Naive thymus-derived CD4-positive, alpha-beta T cell (primary cell): Measurements from ENCODE around the gene STK36. TPM values are rescaled to one million over a fixed set of nuclear protein-coding genes. Genes with fewer than 3 reads are reported as not detected.

Source experiments
- ATAC-seq: fragments of 150-1000 bp; cut with Tn5 transposase; 2 replicates; pipeline ENCODE4 v1.10.0; 2021; ENCODE audit warnings: mild to moderate bottlenecking, moderate library complexity
- CTCF ChIA-PET: fragments of 350-600 bp; sonication (Branson Sonifier 250); formaldehyde crosslinking; loops from one replicate; lab custom pipeline; 2021; ENCODE audit warnings: antibody characterized with exemption; lab: Charles Lee
- POLR2A ChIA-PET: fragments of 350-600 bp; sonication (Branson Sonifier 250); formaldehyde crosslinking; loops from one replicate; lab custom pipeline; 2021; ENCODE audit warnings: antibody characterized with exemption, inconsistent platforms; lab: Charles Lee
- DNase-seq, 9 donors: peaks; one replicate each; pipeline versions ENCODE4 v3.0.0 to v3.0.0-alpha.2; 2020 to 2022; ENCODE audit warnings: mixed read lengths in 1 of 9
- H3K27ac ChIP-seq: one replicate; pipeline ENCODE4 v1.7.0; 2013; ENCODE audit warnings: mild to moderate bottlenecking, low read depth, low read length, moderate library complexity
- H3K27me3 ChIP-seq, 2 donors: one replicate each; pipeline ENCODE4 v1.7.0; 2013; ENCODE audit warnings: low read length in 2 of 2, mild to moderate bottlenecking in 2 of 2, moderate library complexity in 2 of 2; ENCODE audit not compliant: control insufficient read depth in 2 of 2, insufficient read depth in 2 of 2
- H3K36me3 ChIP-seq, 3 experiments: 1 replicate in 2 of 3; 2 replicates in 1 of 3; pipeline ENCODE4 v1.7.0; 2013; ENCODE audit warnings: low read length in 3 of 3, mild to moderate bottlenecking in 3 of 3, moderate library complexity in 1 of 3; ENCODE audit not compliant: insufficient read depth in 3 of 3, control insufficient read depth in 2 of 3
- H3K4me1 ChIP-seq, 2 donors: one replicate each; pipeline ENCODE4 v1.7.0; 2013; ENCODE audit warnings: low read length in 2 of 2, mild to moderate bottlenecking in 2 of 2, moderate library complexity in 1 of 2; ENCODE audit not compliant: control insufficient read depth in 2 of 2, insufficient read depth in 2 of 2
- H3K4me3 ChIP-seq: 2 replicates; pipeline ENCODE4 v1.7.0; 2013; ENCODE audit warnings: mild to moderate bottlenecking, low read length
- H3K9me3 ChIP-seq, 3 experiments: 1 replicate in 2 of 3; 2 replicates in 1 of 3; pipeline ENCODE4 v1.7.0; 2013; ENCODE audit warnings: low read length in 3 of 3; ENCODE audit not compliant: control insufficient read depth in 2 of 3
- H3K27ac Mint-ChIP-seq, 9 donors: one replicate each; pipeline ENCODE4 v1.8.0; 2020 to 2022; ENCODE audit warnings: mixed read lengths in 9 of 9, mild to moderate bottlenecking in 8 of 9, moderate library complexity in 5 of 9, inconsistent platforms in 2 of 9
- H3K27me3 Mint-ChIP-seq, 5 donors: one replicate each; pipeline ENCODE4 v1.8.0; 2021 to 2022; ENCODE audit warnings: mixed read lengths in 5 of 5, mild to moderate bottlenecking in 1 of 5
- H3K36me3 Mint-ChIP-seq, 5 donors: one replicate each; pipeline ENCODE4 v1.8.0; 2020 to 2022; ENCODE audit warnings: mixed read lengths in 5 of 5, mild to moderate bottlenecking in 3 of 5, inconsistent platforms in 1 of 5
- H3K4me1 Mint-ChIP-seq, 7 donors: one replicate each; pipeline ENCODE4 v1.8.0; 2020 to 2022; ENCODE audit warnings: mixed read lengths in 7 of 7, mild to moderate bottlenecking in 3 of 7, inconsistent platforms in 1 of 7
- H3K4me3 Mint-ChIP-seq, 10 donors: one replicate each; pipeline ENCODE4 v1.8.0; 2020 to 2022; ENCODE audit warnings: mild to moderate bottlenecking in 10 of 10, mixed read lengths in 10 of 10, moderate library complexity in 6 of 10, inconsistent platforms in 2 of 10
- H3K9me3 Mint-ChIP-seq, 11 donors: one replicate each; pipeline ENCODE4 v1.8.0; 2020 to 2022; ENCODE audit warnings: mixed read lengths in 11 of 11, mild to moderate bottlenecking in 4 of 11, inconsistent platforms in 1 of 11, moderate library complexity in 1 of 11
- intact Hi-C, 2 donors: fragments of 100-400 bp; cut with micrococcal nuclease; formaldehyde crosslinking; loops; one replicate each; pipeline ENCODE4 v1.15.1; 2023
- polyA plus RNA-seq, 2 donors: library from polyadenylated mRNA; unstranded; fragments of 300-500 nt; fragmentation: Illumina TruSeq; gene quantifications; one replicate each; pipeline ENCODE4 v1.2.3, GENCODE V29; 2021
- total RNA-seq, 6 experiments: library from RNA in 5 of 6; stranded (reverse) in 5 of 6; gene quantifications; 1 replicate in 5 of 6; 2 replicates in 1 of 6; pipeline ENCODE4 v1.2.3 and lab custom pipeline; 2021 to 2026

STK36 gene
- total and polyA plus RNA-seq, 7 experiments from 2014 or later, result 2.6 to 28.1 (median 19.0) TPM

GRCh38 chr2:218698885-218699284 is 27.0 kb downstream of the STK36 start:
- H3K4me3 Mint-ChIP-seq, result no peak overlapping the region
- Histone ChIP-seq H3K9me3 (no peaks in the 10 kb centered on the region), H3K4me3 (no peak overlapping the region), H3K27ac (no peak overlapping the region), H3K36me3 (peaks cover 0 to 13% (median 0%) of the 10 kb centered on the region in 3 experiments), H3K4me1 (no peaks in the 10 kb centered on the region), H3K27me3 (no peaks in the 10 kb centered on the region)
- H3K36me3 Mint-ChIP-seq, result peaks cover 0 to 17% (median 9%) of the 10 kb centered on the region in 5 donors
- no peaks in the 10 kb centered on the region for H3K4me1 Mint-ChIP-seq
- POLR2A ChIA-PET, result no interaction called here
- H3K27ac Mint-ChIP-seq, result no peak overlapping the region
- no peaks in the 10 kb centered on the region for H3K27me3 Mint-ChIP-seq
- no peaks in the 10 kb centered on the region for H3K9me3 Mint-ChIP-seq
- ATAC-seq (no peak), DNase-seq (no peak)
- CTCF ChIA-PET, result no interaction called here
- intact Hi-C loops, result no loop called here

- intact Hi-C loops, result no loop called here
- Mint-ChIP-seq H3K4me3 (no peak overlapping the region), H3K4me1 (no peaks in the 10 kb centered on the region), H3K36me3 (peaks cover 0 to 10% (median 9%) of the 10 kb centered on the region in 5 donors), H3K9me3 (no peaks in the 10 kb centered on the region), H3K27ac (no peak overlapping the region), H3K27me3 (peaks cover 0 to 9% (median 0%) of the 10 kb centered on the region in 5 donors)
- Histone ChIP-seq H3K4me1 (no peaks in the 10 kb centered on the region), H3K27me3 (no peaks in the 10 kb centered on the region), H3K36me3 (peaks cover 0 to 11% (median 0%) of the 10 kb centered on the region in 3 experiments), H3K27ac (no peak overlapping the region), H3K9me3 (no peaks in the 10 kb centered on the region), H3K4me3 (no peak overlapping the region)
- CTCF ChIA-PET, result no interaction called here
- POLR2A ChIA-PET, result no interaction called here
- DNase-seq (no peak), ATAC-seq (no peak)
Observed at GRCh38 chr2:218701806-218702205, 29.9 kb downstream of the STK36 start.

GRCh38 chr2:218703341-218703740 is 31.5 kb downstream of the STK36 start:
- no peak overlapping the region for H3K4me3 Mint-ChIP-seq
- peaks cover 0 to 9% (median 3%) of the 10 kb centered on the region in 5 donors for H3K36me3 Mint-ChIP-seq
- DNase-seq, result no peak
- POLR2A ChIA-PET, result no interaction called here
- peaks cover 0 to 7% (median 0%) of the 10 kb centered on the region in 7 donors for H3K4me1 Mint-ChIP-seq
- H3K36me3 ChIP-seq, result peaks cover 0 to 3% (median 0%) of the 10 kb centered on the region in 3 experiments
- no peaks in the 10 kb centered on the region for H3K4me1 ChIP-seq
- H3K27ac ChIP-seq, result no peak overlapping the region
- peaks cover 0 to 9% (median 0%) of the 10 kb centered on the region in 5 donors for H3K27me3 Mint-ChIP-seq
- CTCF ChIA-PET, result no interaction called here
- no peak for ATAC-seq
- intact Hi-C loops, result no loop called here
- H3K4me3 ChIP-seq, result no peak overlapping the region
- no peaks in the 10 kb centered on the region for H3K9me3 Mint-ChIP-seq
- H3K9me3 ChIP-seq, result no peaks in the 10 kb centered on the region
- no peak overlapping the region for H3K27ac Mint-ChIP-seq
- no peaks in the 10 kb centered on the region for H3K27me3 ChIP-seq

- H3K27ac ChIP-seq, result no peak overlapping the region
- POLR2A ChIA-PET, result interaction anchor here (0.7 to 2.8 kb wide), 2 partner anchors 49 to 238 kb away, joined by 3 to 11 read pairs; partner anchors contain the start of genes BCS1L and ZNF142
- peaks cover 8% of the 10 kb centered on the region in 2 donors for H3K4me1 ChIP-seq
- Mint-ChIP-seq H3K27ac (no peak overlapping the region), H3K4me1 (peaks cover 11 to 24% (median 12%) of the 10 kb centered on the region in 7 donors), H3K9me3 (peaks cover 0 to 2% (median 0%) of the 10 kb centered on the region in 11 donors), H3K36me3 (no peaks in the 10 kb centered on the region), H3K27me3 (peaks cover 0 to 9% (median 0%) of the 10 kb centered on the region in 5 donors), H3K4me3 (no peak overlapping the region)
- H3K9me3 ChIP-seq, result no peaks in the 10 kb centered on the region
- DNase-seq (no peak), ATAC-seq (no peak)
- intact Hi-C loops, result no loop called here
- H3K4me3 ChIP-seq, result no peak overlapping the region
- no peaks in the 10 kb centered on the region for H3K36me3 ChIP-seq
- H3K27me3 ChIP-seq, result no peaks in the 10 kb centered on the region
- CTCF ChIA-PET, result interaction anchor here (0.6 to 0.7 kb wide), 4 partner anchors 13 to 520 kb away, joined by 3 to 6 read pairs (median 4); no protein-coding TSS in a partner anchor
Observed at GRCh38 chr2:218708086-218708485, 36.2 kb downstream of the STK36 start.

- peaks cover 0 to 9% (median 0%) of the 10 kb centered on the region in 5 donors for H3K27me3 Mint-ChIP-seq
- peaks cover 0 to 4% (median 0%) of the 10 kb centered on the region in 5 donors for H3K36me3 Mint-ChIP-seq
- H3K27ac ChIP-seq, result no peak overlapping the region
- peaks cover 17 to 31% (median 19%) of the 10 kb centered on the region in 7 donors for H3K4me1 Mint-ChIP-seq
- H3K4me1 ChIP-seq, result peaks cover 8% of the 10 kb centered on the region in 2 donors
- peak overlapping the region in 6 of 10 donors; percentile 8 to 97 (median 70) for H3K4me3 Mint-ChIP-seq
- no peaks in the 10 kb centered on the region for H3K9me3 ChIP-seq
- peak overlapping the region in 2 of 9 donors; percentile 82 to 92 for H3K27ac Mint-ChIP-seq
- intact Hi-C loops, result loop anchor here (1.0 to 5.0 kb wide), 28 partner anchors 19 to 887 kb away; partner anchors contain the start of genes AAMP (in 2 of the 2), ARPC2 (in 2 of the 2), BCS1L (in 2 of the 2) and CNOT9 (in 2 of the 2)
- DNase-seq, result no peak
- CTCF ChIA-PET, result interaction anchor here (0.8 to 1.7 kb wide), 4 partner anchors 12 to 187 kb away, joined by 3 to 8 read pairs (median 6); partner anchors contain the start of genes BCS1L, RNF25, STK36 and ZNF142
- ATAC-seq, result no peak
- no peaks in the 10 kb centered on the region for H3K27me3 ChIP-seq
- POLR2A ChIA-PET, result interaction anchor here (0.6 to 2.8 kb wide), 3 partner anchors 10 to 50 kb away, joined by 4 to 11 read pairs (median 7); partner anchors contain the start of genes BCS1L, RNF25, STK36 and ZNF142
- H3K4me3 ChIP-seq, result no peak overlapping the region
- no peaks in the 10 kb centered on the region for H3K36me3 ChIP-seq
- peaks cover 0 to 3% (median 0%) of the 10 kb centered on the region in 11 donors for H3K9me3 Mint-ChIP-seq
Observed at GRCh38 chr2:218709908-218710307, 38.0 kb downstream of the STK36 start.

GRCh38 chr2:218710334-218710686 is 38.4 kb downstream of the STK36 start:
- H3K9me3 Mint-ChIP-seq, result peaks cover 0 to 3% (median 0%) of the 10 kb centered on the region in 11 donors
- no peak overlapping the region for H3K4me3 ChIP-seq
- H3K4me1 Mint-ChIP-seq, result peaks cover 17 to 31% (median 19%) of the 10 kb centered on the region in 7 donors
- intact Hi-C loops, result loop anchor here (1.0 to 5.0 kb wide), 28 partner anchors 18 to 886 kb away; partner anchors contain the start of genes AAMP (in 2 of the 2), ARPC2 (in 2 of the 2), BCS1L (in 2 of the 2) and CNOT9 (in 2 of the 2)
- H3K27me3 Mint-ChIP-seq, result peaks cover 0 to 8% (median 0%) of the 10 kb centered on the region in 5 donors
- no peak for DNase-seq
- H3K36me3 ChIP-seq, result no peaks in the 10 kb centered on the region
- POLR2A ChIA-PET, result interaction anchor here (0.6 to 2.8 kb wide), 3 partner anchors 10 to 51 kb away, joined by 4 to 11 read pairs (median 7); partner anchors contain the start of genes BCS1L, RNF25, STK36 and ZNF142
- H3K27ac Mint-ChIP-seq, result peak overlapping the region in 6 of 9 donors; percentile 47 to 93 (median 86)
- no peaks in the 10 kb centered on the region for H3K9me3 ChIP-seq
- peaks cover 8% of the 10 kb centered on the region in 2 donors for H3K4me1 ChIP-seq
- peaks cover 0 to 4% (median 0%) of the 10 kb centered on the region in 5 donors for H3K36me3 Mint-ChIP-seq
- ATAC-seq, result no peak
- H3K27me3 ChIP-seq, result no peaks in the 10 kb centered on the region
- H3K4me3 Mint-ChIP-seq, result peak overlapping the region; percentile 77 to 99 (median 96)
- H3K27ac ChIP-seq, result no peak overlapping the region
- CTCF ChIA-PET, result interaction anchor here (0.8 to 1.7 kb wide), 4 partner anchors 12 to 187 kb away, joined by 3 to 8 read pairs (median 6); partner anchors contain the start of genes BCS1L, RNF25, STK36 and ZNF142
